H1 (cell line): ENCODE measurements around the gene TMEM41A. TPM values are rescaled to one million over a fixed set of nuclear protein-coding genes. Genes with fewer than 3 reads are reported as not detected.

Source experiments
- CTCF ChIA-PET: fragments of 300-600 bp; sonication (Branson Sonifier 250); formaldehyde crosslinking; loops from one replicate; lab custom pipeline; 2021; ENCODE audit not compliant: partially characterized antibody; lab: Charles Lee
- POLR2A ChIA-PET: fragments of 300-600 bp; sonication (Branson Sonifier 250); formaldehyde crosslinking; loops from one replicate; lab custom pipeline; 2021; ENCODE audit warnings: inconsistent platforms; ENCODE audit not compliant: partially characterized antibody; lab: Charles Lee
- DNase-seq, 2 experiments: peaks; one replicate each; pipeline versions ENCODE4 v3.0.0 to v3.0.0-alpha.2; 2010 to 2022; ENCODE audit warnings: low spot score in 2 of 2, low read depth in 1 of 2, mixed read lengths in 1 of 2
- FAIRE-seq: peaks from 2 replicates; lab custom pipeline; 2011; peaks lifted over from hg19 to GRCh38; lab: Jason Lieb, UNC
- H2AFZ ChIP-seq: 2 replicates; pipeline ENCODE4 v1.8.1; 2012; ENCODE audit warnings: low read length, inconsistent platforms
- H2AK5ac ChIP-seq: 2 replicates; pipeline ENCODE4 v1.6.1; 2013; ENCODE audit warnings: low read depth, low read length
- H2BK120ac ChIP-seq: replicated peaks from 2 replicates; pipeline ENCODE3; 2013; ENCODE audit warnings: low read depth, low read length, inconsistent platforms
- H2BK12ac ChIP-seq: 2 replicates; pipeline ENCODE4 v1.6.1; 2013; ENCODE audit warnings: low read depth, low read length
- H2BK15ac ChIP-seq: 2 replicates; pipeline ENCODE4 v1.6.1; 2013; ENCODE audit warnings: low read length
- H2BK20ac ChIP-seq: 2 replicates; pipeline ENCODE4 v1.6.1; 2013; ENCODE audit warnings: low read length
- H2BK5ac ChIP-seq: 2 replicates; pipeline ENCODE4 v1.6.1; 2013; ENCODE audit warnings: low read depth, low read length
- H3K14ac ChIP-seq: 2 replicates; pipeline ENCODE4 v1.6.1; 2013; ENCODE audit warnings: inconsistent platforms; ENCODE audit not compliant: insufficient read length
- H3K18ac ChIP-seq: 2 replicates; pipeline ENCODE4 v1.6.1; 2013; ENCODE audit warnings: low read length; ENCODE audit errors: extremely low read depth
- H3K23ac ChIP-seq: 2 replicates; pipeline ENCODE4 v1.6.1; 2013; ENCODE audit warnings: inconsistent platforms; ENCODE audit not compliant: insufficient read length
- H3K23me2 ChIP-seq: 2 replicates; pipeline ENCODE4 v1.6.1; 2013; ENCODE audit warnings: low read depth, low read length
- H3K27ac ChIP-seq: 2 replicates; pipeline ENCODE4 v1.6.1; 2011; ENCODE audit warnings: low read depth, low read length, inconsistent platforms
- H3K27me3 ChIP-seq, 4 experiments: replicated peaks in 1 of 4; 1 replicate in 1 of 4; 2 replicates in 3 of 4; pipeline versions ENCODE4 v1.6.1 to v1.8.1; 2011 to 2013; ENCODE audit warnings: low read length in 3 of 4, mild to moderate bottlenecking in 3 of 4, inconsistent platforms in 2 of 4, mixed read lengths in 2 of 4, moderate library complexity in 1 of 4; ENCODE audit not compliant: control insufficient read depth in 3 of 4, insufficient read depth in 3 of 4; ENCODE audit errors: extremely low read depth in 1 of 4
- H3K36me3 ChIP-seq, 4 experiments: 2 replicates each; pipeline versions ENCODE4 v1.6.1 to v1.8.1; 2011 to 2013; ENCODE audit warnings: mild to moderate bottlenecking in 4 of 4, low read length in 3 of 4, moderate library complexity in 2 of 4, control low read depth in 1 of 4, inconsistent platforms in 1 of 4; ENCODE audit not compliant: insufficient read depth in 4 of 4, control insufficient read depth in 2 of 4
- H3K4ac ChIP-seq: replicated peaks from 2 replicates; pipeline ENCODE3; 2013; ENCODE audit warnings: low read length, low read depth, mixed read lengths, inconsistent platforms; ENCODE audit not compliant: insufficient read length
- H3K4me1 ChIP-seq, 4 experiments: replicated peaks in 1 of 4; 1 replicate in 1 of 4; 2 replicates in 3 of 4; pipeline versions ENCODE4 v1.6.1 to v1.8.1; 2011 to 2013; ENCODE audit warnings: low read length in 3 of 4, inconsistent platforms in 2 of 4, mixed read lengths in 1 of 4; ENCODE audit not compliant: insufficient read depth in 4 of 4, control insufficient read depth in 3 of 4
- H3K4me2 ChIP-seq, 2 experiments: 2 replicates each; pipeline versions ENCODE4 v1.6.1 to v1.8.1; 2011 to 2013; ENCODE audit warnings: low read depth in 2 of 2, low read length in 2 of 2, control low read depth in 1 of 2, inconsistent platforms in 1 of 2, mild to moderate bottlenecking in 1 of 2; ENCODE audit not compliant: insufficient read depth in 1 of 2
- H3K4me3 ChIP-seq, 4 experiments: fragments of 200-600, 300-600 bp in 1 of 4; sonication (generic), shearing (Covaris generic), sonication (Bioruptor Twin) in 1 of 4; 2 replicates each; pipeline versions ENCODE4 v1.5.1 to v1.8.1; 2011 to 2016; ENCODE audit warnings: low read length in 4 of 4, low read depth in 3 of 4, control low read depth in 2 of 4, inconsistent platforms in 2 of 4, mild to moderate bottlenecking in 2 of 4, mixed read lengths in 1 of 4, moderate library complexity in 1 of 4; ENCODE audit not compliant: insufficient read depth in 2 of 4; ENCODE audit errors: extremely low read depth in 1 of 4
- H3K56ac ChIP-seq: replicated peaks from 2 replicates; pipeline ENCODE3; 2013; ENCODE audit warnings: low read depth, mild to moderate bottlenecking, mixed read lengths, low read length, inconsistent platforms; ENCODE audit not compliant: insufficient read length
- H3K79me1 ChIP-seq: 2 replicates; pipeline ENCODE4 v1.6.1; 2013; ENCODE audit warnings: low read depth, low read length, control low read depth
- H3K79me2 ChIP-seq, 2 experiments: 2 replicates each; pipeline versions ENCODE4 v1.6.1 to v1.8.1; 2012 to 2013; ENCODE audit warnings: low read length in 2 of 2, mild to moderate bottlenecking in 2 of 2, inconsistent platforms in 1 of 2; ENCODE audit not compliant: insufficient read depth in 2 of 2, control insufficient read depth in 1 of 2
- H3K9ac ChIP-seq, 4 experiments: replicated peaks in 1 of 4; 1 replicate in 1 of 4; 2 replicates in 3 of 4; pipeline versions ENCODE4 v1.6.1 to v1.8.1; 2011 to 2013; ENCODE audit warnings: low read depth in 3 of 4, low read length in 3 of 4, control low read depth in 2 of 4, mild to moderate bottlenecking in 2 of 4, moderate library complexity in 2 of 4, inconsistent platforms in 1 of 4; ENCODE audit errors: extremely low read depth in 1 of 4
- H3K9me3 ChIP-seq, 2 experiments: 2 replicates each; pipeline versions ENCODE4 v1.6.1 to v1.8.1; 2012 to 2013; ENCODE audit warnings: mild to moderate bottlenecking in 2 of 2, moderate library complexity in 2 of 2, control low read depth in 1 of 2, inconsistent platforms in 1 of 2, low read depth in 1 of 2, low read length in 1 of 2, mixed read lengths in 1 of 2; ENCODE audit not compliant: insufficient read depth in 2 of 2
- H4K20me1 ChIP-seq, 2 experiments: replicated peaks in 1 of 2; 2 replicates each; pipeline versions ENCODE3 to v1.8.1; 2011 to 2013; ENCODE audit warnings: inconsistent platforms in 2 of 2, low read length in 2 of 2, mild to moderate bottlenecking in 1 of 2; ENCODE audit not compliant: insufficient read depth in 2 of 2, control insufficient read depth in 1 of 2
- H4K5ac ChIP-seq: 2 replicates; pipeline ENCODE4 v1.6.1; 2013; ENCODE audit warnings: low read length, low read depth, mixed read lengths, inconsistent platforms; ENCODE audit not compliant: insufficient read length
- H4K8ac ChIP-seq: 2 replicates; pipeline ENCODE4 v1.8.0; 2013; ENCODE audit warnings: mild to moderate bottlenecking, moderate library complexity, low read length, inconsistent platforms; ENCODE audit not compliant: insufficient read depth; ENCODE audit errors: extremely low read depth
- H4K91ac ChIP-seq: replicated peaks from 2 replicates; pipeline ENCODE3; 2013; ENCODE audit warnings: low read length, mixed read lengths, inconsistent platforms; ENCODE audit not compliant: insufficient read length
- BCL11A ChIP-seq, 2 experiments: IDR thresholded peaks; one replicate each; pipeline ENCODE4 v1.6.1; 2011; ENCODE audit warnings: low read depth in 2 of 2, low read length in 2 of 2, mild to moderate bottlenecking in 2 of 2
- CBX5 ChIP-seq: fragments of 300-800, 300-1000 bp; sonication (generic); IDR thresholded peaks from 2 replicates; pipeline ENCODE4 v1.7.1; 2016; ENCODE audit warnings: antibody characterized with exemption, low read length, low read depth
- KDM5A ChIP-seq: fragments of 200-600 bp; IDR thresholded peaks from 2 replicates; pipeline ENCODE4 v1.7.1; 2012; ENCODE audit warnings: mild to moderate bottlenecking, low read length, inconsistent platforms, mixed read lengths
- NANOG ChIP-seq: IDR thresholded peaks from 2 replicates; pipeline ENCODE4 v1.6.1; 2011; ENCODE audit warnings: low read length, low read depth, mild to moderate bottlenecking, inconsistent platforms; ENCODE audit not compliant: insufficient read depth, poor library complexity, severe bottlenecking
- NRF1 ChIP-seq: IDR thresholded peaks from 2 replicates; pipeline ENCODE4 v1.6.1; 2011; ENCODE audit warnings: mild to moderate bottlenecking, low read depth, low read length, improper control_type of control experiment
- SAP30 ChIP-seq: fragments of 300-600 bp; sonication (generic); IDR thresholded peaks from 2 replicates; pipeline ENCODE4 v1.7.1; 2012; ENCODE audit warnings: low read length, moderate library complexity, mild to moderate bottlenecking, inconsistent platforms; ENCODE audit not compliant: insufficient read depth, insufficient replicate concordance
- SIRT6 ChIP-seq: IDR thresholded peaks from one replicate; pipeline ENCODE4 v1.7.1; 2012; ENCODE audit warnings: low read length, inconsistent platforms
- SP2 ChIP-seq: IDR thresholded peaks from 2 replicates; pipeline ENCODE4 v1.6.1; 2012; ENCODE audit warnings: mild to moderate bottlenecking, low read length, inconsistent platforms
- SP4 ChIP-seq: IDR thresholded peaks from 2 replicates; pipeline ENCODE4 v1.6.1; 2012; ENCODE audit warnings: low read length, inconsistent platforms
- SUZ12 ChIP-seq: fragments of 200-600 bp; sonication (generic); IDR thresholded peaks from 2 replicates; pipeline ENCODE4 v1.6.1; 2012; ENCODE audit warnings: mild to moderate bottlenecking, inconsistent platforms, low read length, moderate library complexity, mixed read lengths
- TAF1 ChIP-seq: IDR thresholded peaks from 2 replicates; pipeline ENCODE4 v1.6.1; 2011; ENCODE audit warnings: mild to moderate bottlenecking, low read depth, low read length
- TAF7 ChIP-seq: optimal IDR thresholded peaks from 2 replicates; pipeline ENCODE3; 2011; ENCODE audit warnings: low read depth, mild to moderate bottlenecking, inconsistent platforms, low read length, moderate library complexity, borderline replicate concordance
- TEAD4 ChIP-seq: IDR thresholded peaks from 2 replicates; pipeline ENCODE4 v1.6.1; 2012; ENCODE audit warnings: low read depth, low read length, inconsistent platforms, mixed read lengths
- WGBS, 2 experiments: shearing (Covaris generic) in 1 of 2; methylation state at CpG; one replicate each; pipeline versions ENCODE4 v1.1.6 to v1.1.7; 2013 to 2015; ENCODE audit warnings: low lambda C conversion rate in 2 of 2, mixed read lengths in 2 of 2, inconsistent platforms in 1 of 2, low coverage in 1 of 2, missing lambda C conversion rate in 1 of 2; ENCODE audit not compliant: insufficient replicate concordance in 2 of 2, insufficient coverage in 1 of 2, insufficient read length in 1 of 2; ENCODE audit errors: extremely low coverage in 1 of 2, missing lambda C conversion rate in 1 of 2; 5-methylcytosine and 5-hydroxymethylcytosine counted together
- polyA plus RNA-seq, 7 experiments: library from polyadenylated mRNA; depleted of rRNA in 3 of 7; stranded (reverse) in 5 of 7; unstranded in 2 of 7; fragments of >200 nt in 5 of 7; fragments of 200-250 nt in 2 of 7; gene quantifications; 1 replicate in 5 of 7; 2 replicates in 1 of 7; 4 replicates in 1 of 7; pipeline versions ENCODE4 v1.2.1 to v1.2.3, GENCODE V29; 2011 to 2013; ENCODE audit warnings: missing spikeins in 2 of 7, mixed read lengths in 2 of 7
- total RNA-seq: library from RNA; stranded (reverse); fragmentation: NEBNext Ultra II Directional; extraction: Animal tissue kit (Norgen Biotek cat#: 25700); gene quantifications from 2 replicates; pipeline ENCODE4 v1.2.1, GENCODE V29; 2021
- TF ChIP-seq, protein P1 (sequence below): IDR thresholded peaks from 2 replicates; pipeline ENCODE4 v1.6.1; 2011; ENCODE audit warnings: low read length, improper control_type of control experiment

The TMEM41A gene
- total and polyA plus RNA-seq, 2 of the 8 experiments (the other 6 are each of a cell fraction or from before 2014, with no cell fraction given): 14.1 to 17.5 TPM

DNA sequence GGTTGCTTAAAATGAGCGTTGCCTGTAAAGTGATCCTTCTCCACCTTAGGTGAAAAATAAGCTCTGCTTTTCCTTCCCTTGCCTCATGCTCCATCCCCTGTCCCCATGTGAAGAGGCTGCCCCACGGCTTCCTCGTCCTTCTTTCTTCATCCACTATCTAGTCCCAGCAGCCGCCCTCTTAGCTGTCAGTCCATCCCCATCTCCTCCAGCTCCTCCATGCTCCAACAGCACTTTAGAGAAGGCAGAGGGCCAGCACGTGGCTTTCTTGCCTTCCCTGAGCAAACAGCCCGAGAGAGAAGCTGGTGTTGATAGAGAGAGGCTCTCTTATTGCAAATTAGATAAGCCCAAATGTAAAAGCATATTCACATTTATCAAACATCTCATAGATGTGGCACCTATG is 9.0 kb upstream of the TMEM41A start:
- POLR2A ChIA-PET: interaction anchor here (1.5 kb wide), 1 partner anchor 9 kb away, joined by 6 read pairs; the partner anchor contains the start of gene TMEM41A
- TF ChIP-seq NANOG (no peak), SP4 (no peak), TAF7 (no peak), SIRT6 (no peak), SP2 (no peak), BCL11A (IDR thresholded peaks at IDR 0.05; ENCODE audit: low read depth in 2 of 2, low read length in 2 of 2) (no peak), TAF1 (no peak), TEAD4 (no peak), KDM5A (no peak), CBX5 (no peak), NRF1 (no peak), SUZ12 (no peak), SAP30 (no peak)
- TF ChIP-seq, protein P1, sequence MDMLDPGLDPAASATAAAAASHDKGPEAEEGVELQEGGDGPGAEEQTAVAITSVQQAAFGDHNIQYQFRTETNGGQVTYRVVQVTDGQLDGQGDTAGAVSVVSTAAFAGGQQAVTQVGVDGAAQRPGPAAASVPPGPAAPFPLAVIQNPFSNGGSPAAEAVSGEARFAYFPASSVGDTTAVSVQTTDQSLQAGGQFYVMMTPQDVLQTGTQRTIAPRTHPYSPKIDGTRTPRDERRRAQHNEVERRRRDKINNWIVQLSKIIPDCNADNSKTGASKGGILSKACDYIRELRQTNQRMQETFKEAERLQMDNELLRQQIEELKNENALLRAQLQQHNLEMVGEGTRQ: no peak

More for the DNA sequence above, 9.0 kb upstream of the TMEM41A start:
- Histone ChIP-seq H3K79me1 (no peaks in the 10 kb centered on the region; the same call in 1 of the 2 replicates), H3K4me2 (no peak overlapping the region), H2BK5ac (no peak overlapping the region), H3K4me3 (no peak overlapping the region), H2AFZ (no peak overlapping the region), H3K23ac (no peak overlapping the region), H4K5ac (no peak overlapping the region), H2BK120ac (no peak overlapping the region), H4K8ac (no peak overlapping the region), H3K9me3 (no peaks in the 10 kb centered on the region), H3K23me2 (no peaks in the 10 kb centered on the region; the same call in 1 of the 2 replicates), H2BK20ac (no peak overlapping the region), H3K27ac (no peak overlapping the region), H3K14ac (no peak overlapping the region), H3K27me3 (no peaks in the 10 kb centered on the region), H3K56ac (no peak overlapping the region), H3K4ac (no peak overlapping the region), H3K18ac (no peak overlapping the region), H3K4me1 (no peaks in the 10 kb centered on the region), H3K79me2 (no peaks in the 10 kb centered on the region), H2BK12ac (no peak overlapping the region), H3K9ac (no peak overlapping the region), H4K20me1 (no peaks in the 10 kb centered on the region), H3K36me3 (no peaks in the 10 kb centered on the region), H4K91ac (no peak overlapping the region), H2AK5ac (no peak overlapping the region), H2BK15ac (no peak overlapping the region)
- DNase-seq: no peak
- CTCF ChIA-PET: interaction anchor here (0.9 kb wide), 1 partner anchor 40 kb away, joined by 3 read pairs; no protein-coding TSS in a partner anchor
- no peak for FAIRE-seq
- 75% methylated on average over 6 of the region's 6 CpGs; no CpG with 5 or more reads in 1 of the 2 experiments for WGBS, 2 experiments
